WERI-Rb-1 (cell line): ENCODE results near the gene ZRSR2.
"Not testable (repeated sequence)": the region's sequence is repeated elsewhere in the genome, so short reads cannot be mapped to it uniquely, and the experiment has no call there.

Source experiments
- DNase-seq: peaks from one replicate; pipeline ENCODE4 v3.0.0-alpha.2; 2020
- H3K27ac ChIP-seq: fragments of 250-450 bp; sonication (Bioruptor Pico); 2 replicates; pipeline ENCODE4 v1.5.1; 2020; ENCODE audit warnings: mild to moderate bottlenecking, moderate library complexity
- H3K27me3 ChIP-seq: fragments of 250-450 bp; sonication (Bioruptor Pico); 2 replicates; pipeline ENCODE4 v1.5.1; 2021; ENCODE audit warnings: mild to moderate bottlenecking, low read depth, moderate library complexity; ENCODE audit not compliant: insufficient read depth, severe bottlenecking
- H3K36me3 ChIP-seq: fragments of 250-450 bp; sonication (Bioruptor Pico); 2 replicates; pipeline ENCODE4 v1.5.1; 2020; ENCODE audit warnings: mild to moderate bottlenecking, moderate library complexity
- H3K4me3 ChIP-seq: 2 replicates; pipeline ENCODE4 v1.5.1; 2011; ENCODE audit warnings: low read depth, mild to moderate bottlenecking, control low read depth, low read length
- H3K9me3 ChIP-seq: fragments of 250-450 bp; sonication (Bioruptor Pico); 2 replicates; pipeline ENCODE4 v1.5.1; 2021; ENCODE audit warnings: mild to moderate bottlenecking, moderate library complexity; ENCODE audit not compliant: severe bottlenecking
- TF ChIP-seq, protein P1 (sequence below): IDR thresholded peaks from 2 replicates; pipeline ENCODE4 v1.5.1; 2011; ENCODE audit warnings: low read depth, mild to moderate bottlenecking, control low read depth, inconsistent platforms, low read length

Gene ZRSR2

DNA sequence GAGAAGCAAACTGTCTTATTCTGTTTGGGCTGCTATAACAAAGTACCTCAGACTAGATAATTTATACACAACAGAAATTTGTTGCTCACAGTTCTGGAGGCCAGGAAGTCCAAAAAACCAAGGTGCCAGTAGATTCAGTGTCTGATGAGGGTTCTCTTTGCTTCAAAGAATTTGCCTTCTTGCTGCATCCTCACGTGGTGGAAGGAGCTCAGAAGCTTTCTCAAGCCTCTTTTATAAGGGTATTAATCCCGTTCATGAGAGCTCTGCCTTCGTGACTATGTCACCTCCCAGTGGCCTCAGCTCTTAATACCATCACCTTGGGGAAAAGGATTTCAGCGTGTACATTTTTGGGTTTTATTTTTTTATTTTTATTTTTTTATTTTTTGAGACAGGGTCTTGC is 32.1 kb upstream of the ZRSR2 start:
- Histone ChIP-seq H3K9me3 (no peaks in the 10 kb centered on the region), H3K36me3 (no peaks in the 10 kb centered on the region), H3K27me3 (no peaks in the 10 kb centered on the region), H3K4me3 (no peak overlapping the region), H3K27ac (no peak overlapping the region)
- TF ChIP-seq, protein P1, sequence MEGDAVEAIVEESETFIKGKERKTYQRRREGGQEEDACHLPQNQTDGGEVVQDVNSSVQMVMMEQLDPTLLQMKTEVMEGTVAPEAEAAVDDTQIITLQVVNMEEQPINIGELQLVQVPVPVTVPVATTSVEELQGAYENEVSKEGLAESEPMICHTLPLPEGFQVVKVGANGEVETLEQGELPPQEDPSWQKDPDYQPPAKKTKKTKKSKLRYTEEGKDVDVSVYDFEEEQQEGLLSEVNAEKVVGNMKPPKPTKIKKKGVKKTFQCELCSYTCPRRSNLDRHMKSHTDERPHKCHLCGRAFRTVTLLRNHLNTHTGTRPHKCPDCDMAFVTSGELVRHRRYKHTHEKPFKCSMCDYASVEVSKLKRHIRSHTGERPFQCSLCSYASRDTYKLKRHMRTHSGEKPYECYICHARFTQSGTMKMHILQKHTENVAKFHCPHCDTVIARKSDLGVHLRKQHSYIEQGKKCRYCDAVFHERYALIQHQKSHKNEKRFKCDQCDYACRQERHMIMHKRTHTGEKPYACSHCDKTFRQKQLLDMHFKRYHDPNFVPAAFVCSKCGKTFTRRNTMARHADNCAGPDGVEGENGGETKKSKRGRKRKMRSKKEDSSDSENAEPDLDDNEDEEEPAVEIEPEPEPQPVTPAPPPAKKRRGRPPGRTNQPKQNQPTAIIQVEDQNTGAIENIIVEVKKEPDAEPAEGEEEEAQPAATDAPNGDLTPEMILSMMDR, result peak; percentile 8; the same call in 1 of the 2 replicates
- no peak for DNase-seq

DNA sequence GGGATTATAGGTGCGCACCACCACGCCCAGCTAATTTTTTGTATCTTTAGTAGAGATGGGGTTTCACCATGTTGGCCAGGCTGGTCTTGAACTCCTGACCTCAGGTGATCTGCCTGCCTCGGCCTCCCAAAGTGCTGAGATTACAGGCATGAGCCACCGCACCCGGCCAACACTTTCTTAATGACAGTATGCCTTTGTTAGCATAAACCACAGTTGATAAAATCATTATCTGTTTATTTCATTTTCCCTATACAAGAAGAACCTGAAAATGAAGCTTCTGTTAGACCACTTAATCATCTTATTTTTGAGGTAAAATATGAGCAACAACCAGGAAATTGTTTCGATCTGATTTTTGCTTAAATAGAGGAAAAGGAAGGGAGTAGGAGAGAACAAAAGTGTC is 30.4 kb upstream of the ZRSR2 start:
- H3K9me3 ChIP-seq, H3K27me3 ChIP-seq, H3K27ac ChIP-seq, H3K36me3 ChIP-seq, H3K4me3 ChIP-seq, DNase-seq: not testable (repeated sequence)

DNA sequence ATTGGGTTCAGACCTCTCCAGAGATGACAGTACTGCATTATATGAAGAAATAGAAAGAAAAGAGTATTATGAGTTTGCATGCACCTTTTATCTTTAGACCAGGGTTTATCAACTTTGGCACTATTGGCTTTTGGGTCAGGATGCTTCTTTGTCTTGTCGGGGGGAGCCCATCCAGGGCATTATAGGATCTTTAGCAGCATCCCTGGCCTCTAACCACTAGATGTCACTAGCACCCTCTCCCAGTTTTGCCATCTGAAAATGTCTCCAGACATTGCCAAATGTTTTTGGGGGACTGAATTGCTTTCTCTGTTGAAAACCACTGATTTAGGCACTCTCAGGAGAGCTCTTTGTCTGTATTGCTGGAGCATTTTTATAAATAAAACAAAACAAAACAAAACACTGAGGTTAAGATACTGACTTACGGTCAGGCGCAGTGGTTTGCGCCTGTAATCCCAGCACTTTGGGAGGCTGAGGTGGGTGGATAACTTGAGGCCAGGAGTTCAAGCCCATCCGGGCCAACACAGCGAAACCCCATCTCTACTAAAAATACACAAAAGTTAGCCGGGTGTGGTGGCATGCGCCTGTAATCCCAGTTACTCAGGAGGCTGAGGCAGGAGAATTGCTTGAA is 28.6 kb upstream of the ZRSR2 start:
- Histone ChIP-seq H3K27ac (no peak overlapping the region), H3K9me3 (no peaks in the 10 kb centered on the region), H3K36me3 (no peaks in the 10 kb centered on the region), H3K4me3 (no peak overlapping the region), H3K27me3 (no peaks in the 10 kb centered on the region)
- TF ChIP-seq, protein P1, result peak; percentile 82
- DNase-seq, result peak; percentile 24

DNA sequence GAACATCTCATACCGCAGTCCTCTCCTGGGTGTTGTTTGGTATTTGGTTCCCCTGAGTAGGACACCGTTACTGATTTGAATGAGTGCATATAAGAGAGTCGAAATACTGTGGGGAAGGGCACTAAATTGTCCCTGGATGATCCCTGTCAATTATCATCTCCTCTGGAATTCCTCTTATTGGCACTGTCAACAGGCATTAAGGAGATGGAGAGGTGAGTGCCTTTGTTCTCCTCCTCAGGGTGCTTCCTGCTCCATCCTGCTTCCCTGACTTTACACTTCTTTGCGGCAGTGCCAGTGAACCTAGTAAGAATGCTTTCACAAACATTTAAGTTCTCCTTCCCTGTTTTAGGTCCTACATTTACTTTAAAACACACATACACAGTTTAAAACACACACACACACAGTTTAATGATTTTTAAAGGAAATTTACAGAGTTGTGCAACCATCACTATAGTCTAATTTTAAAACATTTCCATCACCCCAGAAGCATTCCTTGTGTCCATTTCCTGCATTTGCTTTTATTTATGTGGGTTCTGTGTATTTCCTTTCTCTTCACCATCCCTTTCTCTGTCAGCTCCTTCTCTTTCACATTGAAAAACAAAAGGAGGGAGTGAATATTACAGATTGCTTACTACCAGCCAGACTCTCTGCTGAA is 20.9 kb upstream of the ZRSR2 start:
- Histone ChIP-seq H3K36me3 (no peaks in the 10 kb centered on the region), H3K4me3 (no peak overlapping the region), H3K27ac (no peak overlapping the region), H3K9me3 (no peaks in the 10 kb centered on the region), H3K27me3 (no peaks in the 10 kb centered on the region)
- DNase-seq, result no peak
- TF ChIP-seq, protein P1, result no peak

DNA sequence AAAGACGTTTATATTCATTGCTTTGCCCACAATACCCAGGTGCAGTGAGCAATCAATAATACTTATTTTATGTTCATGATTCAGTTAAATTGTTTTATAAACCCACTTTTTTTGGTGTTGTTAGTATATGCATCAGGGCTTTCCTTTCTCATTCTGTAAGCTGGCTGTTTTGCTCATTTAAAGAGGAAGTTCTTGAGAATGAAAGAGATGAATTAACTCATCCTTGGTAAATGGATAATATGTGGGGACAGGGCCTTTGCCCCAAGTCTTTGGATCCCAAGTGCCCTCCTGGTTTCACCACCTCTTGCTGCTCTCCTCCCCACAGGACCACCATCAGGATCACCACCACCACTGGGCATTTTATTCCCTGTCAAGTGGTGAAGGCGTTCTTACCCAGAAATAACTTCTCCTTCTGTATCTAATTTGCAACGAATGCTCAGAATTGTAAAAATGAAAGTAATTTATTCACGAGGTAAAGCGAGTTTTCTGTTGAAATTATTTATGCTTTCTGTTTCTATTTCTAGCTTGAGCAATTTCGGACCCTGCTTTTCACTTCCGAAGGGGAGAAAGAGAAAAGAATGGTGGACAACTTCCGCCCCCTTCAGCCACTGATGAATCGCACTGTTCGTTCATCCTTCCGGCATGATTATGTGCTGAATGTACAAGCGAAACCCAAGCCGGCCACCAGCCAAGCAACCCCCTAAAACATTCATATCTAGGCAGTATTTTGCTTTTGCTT is 8.2 kb upstream of the ZRSR2 start:
- peaks cover 3% of the 10 kb centered on the region; the same call in 1 of the 2 replicates for H3K36me3 ChIP-seq
- H3K9me3 ChIP-seq, result no peaks in the 10 kb centered on the region
- TF ChIP-seq, protein P1, result no peak
- H3K27ac ChIP-seq, result no peak overlapping the region
- no peak for DNase-seq
- H3K4me3 ChIP-seq, result no peak overlapping the region
- no peaks in the 10 kb centered on the region for H3K27me3 ChIP-seq

DNA sequence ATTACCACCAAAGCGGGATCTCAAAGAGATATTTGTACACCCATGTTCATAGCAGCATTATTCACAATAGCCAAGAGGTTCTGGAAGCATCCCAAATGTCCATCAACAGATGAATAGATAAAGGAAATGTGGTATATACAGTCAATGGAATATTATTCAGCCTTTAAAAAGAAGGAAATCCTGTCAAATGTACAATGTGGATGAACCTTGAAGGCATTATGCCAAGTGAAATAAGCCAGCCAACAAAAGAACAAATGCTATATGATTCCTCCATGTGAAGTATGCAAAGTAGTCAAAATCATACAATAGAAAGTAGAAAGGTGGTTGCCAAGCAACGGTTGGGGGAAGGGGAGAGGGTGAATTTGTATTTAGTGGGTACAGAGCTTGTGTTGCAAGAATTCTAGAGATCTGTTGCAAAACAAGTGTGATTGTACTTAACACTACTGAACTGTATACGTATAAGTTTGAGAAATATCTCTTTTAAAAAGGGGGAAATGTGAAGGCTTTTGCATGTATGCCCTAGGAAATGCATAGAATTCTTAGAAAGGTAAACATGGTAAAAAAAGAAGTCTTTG is 5.0 kb upstream of the ZRSR2 start:
- no peak overlapping the region for H3K4me3 ChIP-seq
- TF ChIP-seq, protein P1, result no peak
- no peaks in the 10 kb centered on the region for H3K9me3 ChIP-seq
- no peaks in the 10 kb centered on the region for H3K27me3 ChIP-seq
- no peak overlapping the region for H3K27ac ChIP-seq
- DNase-seq, result no peak
- H3K36me3 ChIP-seq, result peaks cover 3% of the 10 kb centered on the region; the same call in 1 of the 2 replicates
